Type B pancreatic cell (in vitro differentiated cells): ENCODE results near the gene ARNT2. TPM values are rescaled to one million over a fixed set of nuclear protein-coding genes. Genes with fewer than 3 reads are reported as not detected.
"Not testable (repeated sequence)": the region's sequence is repeated elsewhere in the genome, so short reads cannot be mapped to it uniquely, and the experiment has no call there.

Experiments
- DNase-seq: peaks from one replicate; pipeline ENCODE4 v3.0.0; 2021; ENCODE audit warnings: mixed read lengths; ENCODE audit not compliant: unreplicated experiment; ENCODE audit errors: extremely low spot score
- H3K27ac Mint-ChIP-seq: 2 replicates; pipeline ENCODE4 v1.8.0; 2021; ENCODE audit warnings: mild to moderate bottlenecking, mixed read lengths
- H3K27me3 Mint-ChIP-seq: 2 replicates; pipeline ENCODE4 v1.8.0; 2021; ENCODE audit warnings: mixed read lengths
- H3K36me3 Mint-ChIP-seq: 2 replicates; pipeline ENCODE4 v1.8.0; 2021; ENCODE audit warnings: mixed read lengths
- H3K4me1 Mint-ChIP-seq: one replicate; pipeline ENCODE4 v1.8.0; 2021; ENCODE audit warnings: mixed read lengths; ENCODE audit not compliant: unreplicated experiment
- H3K4me3 Mint-ChIP-seq: 2 replicates; pipeline ENCODE4 v1.8.0; 2021; ENCODE audit warnings: mild to moderate bottlenecking, mixed read lengths
- H3K9me3 Mint-ChIP-seq: 2 replicates; pipeline ENCODE4 v1.8.0; 2021; ENCODE audit warnings: mixed read lengths
- total RNA-seq: library from RNA; stranded (reverse); gene quantifications from 2 replicates; pipeline ENCODE4 v1.2.1, GENCODE V29; 2021; ENCODE audit warnings: low replicate concordance
- TF ChIP-seq, protein P1 (sequence below): fragments of 200-600 bp; sonication (generic); conservative IDR thresholded peaks from 2 replicates; pipeline ENCODE4 v1.5.0; 2021; ENCODE audit warnings: antibody characterized with exemption, mild to moderate bottlenecking

Gene ARNT2
- total RNA-seq, 1 donor from 2014 or later = 22.4 TPM

DNA sequence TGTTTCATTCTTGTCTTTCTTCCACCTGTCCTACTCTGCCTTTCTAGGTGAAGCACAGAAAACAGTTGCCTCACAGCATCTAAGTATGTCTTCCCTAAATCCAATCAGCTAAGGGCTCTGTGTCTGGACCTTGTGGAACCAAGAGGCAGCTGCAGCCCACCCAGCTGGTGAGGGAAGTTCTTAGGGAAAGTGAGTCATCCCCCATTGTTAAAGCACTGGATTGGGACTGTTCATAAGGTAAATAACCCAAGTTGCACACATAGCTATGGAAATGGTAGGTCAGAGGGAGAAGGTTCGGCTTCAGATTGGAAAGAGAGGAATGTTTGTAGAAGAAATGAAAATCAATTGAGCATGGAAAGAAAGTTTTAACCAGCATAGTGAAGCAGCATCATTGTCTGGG is 18.0 kb upstream of the ARNT2 start:
- no peak for DNase-seq
- Mint-ChIP-seq H3K27me3 (peaks cover 3% of the 10 kb centered on the region), H3K4me3 (no peak overlapping the region), H3K9me3 (no peaks in the 10 kb centered on the region), H3K36me3 (no peaks in the 10 kb centered on the region), H3K27ac (no peak overlapping the region), H3K4me1 (no peaks in the 10 kb centered on the region)
- TF ChIP-seq, protein P1, sequence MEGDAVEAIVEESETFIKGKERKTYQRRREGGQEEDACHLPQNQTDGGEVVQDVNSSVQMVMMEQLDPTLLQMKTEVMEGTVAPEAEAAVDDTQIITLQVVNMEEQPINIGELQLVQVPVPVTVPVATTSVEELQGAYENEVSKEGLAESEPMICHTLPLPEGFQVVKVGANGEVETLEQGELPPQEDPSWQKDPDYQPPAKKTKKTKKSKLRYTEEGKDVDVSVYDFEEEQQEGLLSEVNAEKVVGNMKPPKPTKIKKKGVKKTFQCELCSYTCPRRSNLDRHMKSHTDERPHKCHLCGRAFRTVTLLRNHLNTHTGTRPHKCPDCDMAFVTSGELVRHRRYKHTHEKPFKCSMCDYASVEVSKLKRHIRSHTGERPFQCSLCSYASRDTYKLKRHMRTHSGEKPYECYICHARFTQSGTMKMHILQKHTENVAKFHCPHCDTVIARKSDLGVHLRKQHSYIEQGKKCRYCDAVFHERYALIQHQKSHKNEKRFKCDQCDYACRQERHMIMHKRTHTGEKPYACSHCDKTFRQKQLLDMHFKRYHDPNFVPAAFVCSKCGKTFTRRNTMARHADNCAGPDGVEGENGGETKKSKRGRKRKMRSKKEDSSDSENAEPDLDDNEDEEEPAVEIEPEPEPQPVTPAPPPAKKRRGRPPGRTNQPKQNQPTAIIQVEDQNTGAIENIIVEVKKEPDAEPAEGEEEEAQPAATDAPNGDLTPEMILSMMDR = no peak

DNA sequence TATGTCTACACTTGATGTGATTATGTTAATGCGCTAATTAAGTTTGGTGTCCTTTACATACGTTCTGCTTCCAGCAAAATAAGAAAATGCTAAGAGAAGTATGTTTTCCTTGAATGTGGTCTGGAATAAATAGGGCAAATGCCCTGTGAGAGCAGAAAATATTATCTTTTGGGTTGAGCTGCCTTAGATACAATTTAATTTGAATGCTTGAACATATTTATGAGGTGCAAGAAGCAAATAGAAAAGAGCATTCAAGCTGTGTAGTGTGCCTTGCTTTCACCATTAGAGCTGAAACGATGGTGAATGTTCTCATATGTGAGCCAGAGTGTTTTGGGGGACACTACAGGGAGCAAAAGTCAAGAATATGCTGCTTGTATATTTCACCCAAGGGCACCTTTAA is 15.9 kb upstream of the ARNT2 start:
- Mint-ChIP-seq H3K4me1 (no peaks in the 10 kb centered on the region), H3K9me3 (no peaks in the 10 kb centered on the region), H3K4me3 (no peak overlapping the region), H3K36me3 (no peaks in the 10 kb centered on the region), H3K27me3 (peaks cover 3% of the 10 kb centered on the region), H3K27ac (no peak overlapping the region)
- DNase-seq = no peak
- TF ChIP-seq, protein P1 = no peak

DNA sequence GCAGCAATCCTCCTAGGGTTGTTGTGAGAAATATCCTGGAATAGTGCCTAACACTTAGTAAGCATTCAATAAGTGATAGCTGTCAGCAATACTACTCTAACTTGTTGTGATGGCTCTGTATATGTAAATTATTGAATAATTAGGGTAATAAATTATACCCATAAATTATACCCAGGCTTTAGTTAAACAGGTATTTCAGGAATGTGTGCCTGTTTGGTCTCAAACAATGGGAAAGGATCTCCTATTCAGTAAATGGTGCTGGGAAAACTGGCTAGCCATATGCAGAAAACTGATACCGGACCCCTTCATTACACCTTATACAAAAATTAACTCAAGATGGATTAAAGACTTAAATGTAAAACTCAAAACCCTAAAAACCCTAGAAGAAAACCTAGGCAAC is 14.8 kb upstream of the ARNT2 start:
- no peaks in the 10 kb centered on the region for H3K36me3 Mint-ChIP-seq
- peaks cover 3% of the 10 kb centered on the region for H3K27me3 Mint-ChIP-seq
- no peaks in the 10 kb centered on the region for H3K9me3 Mint-ChIP-seq
- H3K4me3 Mint-ChIP-seq = no peak overlapping the region
- no peaks in the 10 kb centered on the region for H3K4me1 Mint-ChIP-seq
- H3K27ac Mint-ChIP-seq = no peak overlapping the region
- TF ChIP-seq, protein P1 = no peak
- no peak for DNase-seq

DNA sequence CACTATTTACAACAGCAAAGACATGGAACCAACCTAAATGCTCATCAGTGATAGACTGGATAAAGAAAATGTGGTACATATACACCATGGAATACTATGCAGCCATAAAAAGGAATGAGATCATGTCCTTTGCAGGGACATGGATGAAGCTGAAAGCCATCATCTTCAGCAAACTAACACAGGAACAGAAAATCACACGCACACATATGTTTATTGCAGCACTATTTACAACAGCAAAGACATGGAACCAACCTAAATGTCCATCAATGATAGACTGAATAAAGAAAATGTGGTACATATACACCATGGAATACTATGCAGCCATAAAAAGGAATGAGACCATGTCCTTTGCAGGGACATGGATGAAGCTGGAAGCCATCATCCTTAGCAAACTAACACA is 13.2 kb upstream of the ARNT2 start:
- H3K4me3 Mint-ChIP-seq, H3K27ac Mint-ChIP-seq, H3K9me3 Mint-ChIP-seq, DNase-seq, H3K4me1 Mint-ChIP-seq, H3K27me3 Mint-ChIP-seq, H3K36me3 Mint-ChIP-seq: not testable (repeated sequence)

DNA sequence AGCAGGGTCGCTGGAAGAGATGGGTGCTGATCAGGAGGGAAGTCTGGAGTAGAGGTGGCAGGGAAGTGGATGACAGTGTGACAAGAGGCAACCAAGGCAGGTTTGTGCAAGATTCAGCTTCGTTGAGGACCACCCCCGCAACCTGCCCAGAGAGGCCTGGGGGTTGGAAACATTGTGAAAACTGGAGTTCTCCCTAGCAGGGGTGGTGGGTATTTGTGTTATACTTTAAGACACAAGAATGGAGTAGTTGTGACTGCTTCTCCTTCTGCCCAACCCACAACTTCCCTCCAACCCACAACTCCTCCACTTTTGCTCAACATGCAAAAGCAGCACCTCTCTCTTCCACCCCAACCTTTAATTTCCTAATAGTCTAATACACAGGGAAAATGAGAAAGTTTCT is 8.6 kb upstream of the ARNT2 start:
- TF ChIP-seq, protein P1 = no peak
- no peak overlapping the region for H3K4me3 Mint-ChIP-seq
- no peak overlapping the region for H3K27ac Mint-ChIP-seq
- no peaks in the 10 kb centered on the region for H3K36me3 Mint-ChIP-seq
- H3K27me3 Mint-ChIP-seq = peaks cover 10% of the 10 kb centered on the region
- H3K9me3 Mint-ChIP-seq = no peaks in the 10 kb centered on the region
- no peak for DNase-seq
- H3K4me1 Mint-ChIP-seq = no peaks in the 10 kb centered on the region

DNA sequence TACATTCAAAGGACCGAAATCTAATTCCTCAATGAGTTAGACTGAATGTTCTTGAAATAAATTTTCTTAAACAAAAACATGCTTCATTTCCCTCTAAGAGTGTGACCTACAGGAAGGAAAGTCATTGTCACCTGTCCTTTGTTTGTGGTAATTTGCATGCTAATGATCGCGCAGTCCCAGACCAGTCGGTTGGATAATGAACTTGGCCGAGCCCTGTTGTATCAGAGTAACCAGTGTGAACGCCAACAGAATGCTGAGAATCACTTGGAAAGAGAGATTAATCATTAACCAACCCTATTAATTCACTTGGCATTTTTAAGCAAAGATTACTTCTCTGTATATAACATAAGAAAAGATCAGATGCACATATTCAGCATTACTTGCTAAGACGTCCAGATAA is 8.1 kb upstream of the ARNT2 start:
- no peaks in the 10 kb centered on the region for H3K36me3 Mint-ChIP-seq
- H3K9me3 Mint-ChIP-seq = no peaks in the 10 kb centered on the region
- no peak overlapping the region for H3K27ac Mint-ChIP-seq
- H3K27me3 Mint-ChIP-seq = peaks cover 10% of the 10 kb centered on the region
- TF ChIP-seq, protein P1 = no peak
- H3K4me3 Mint-ChIP-seq = no peak overlapping the region
- H3K4me1 Mint-ChIP-seq = no peaks in the 10 kb centered on the region
- DNase-seq = no peak
